ENCODE measurements around the gene ZFAND6. TPM values are rescaled to one million over a fixed set of nuclear protein-coding genes. Genes with fewer than 3 reads are reported as not detected.

Gene ZFAND6
- total RNA-seq, 1 donor from 2014 or later = 164 TPM

- no peaks in the 10 kb centered on the region for H3K27me3 ChIP-seq (ENCODE audit: control insufficient read depth in 3 of 3, insufficient read depth in 3 of 3, low read length in 3 of 3)
- no peak overlapping the region for H3K27ac ChIP-seq (ENCODE audit: low read depth, low read length)
- H3K4me1 ChIP-seq (ENCODE audit: control insufficient read depth in 3 of 3, insufficient read depth in 3 of 3, low read length in 3 of 3) = no peaks in the 10 kb centered on the region
- H3K36me3 ChIP-seq (ENCODE audit: control insufficient read depth in 3 of 3, insufficient read depth in 3 of 3, low read length in 3 of 3) = peaks cover 2 to 25% (median 23%) of the 10 kb centered on the region in 3 donors
- H3K9me3 ChIP-seq (ENCODE audit: control insufficient read depth in 3 of 3, low read length in 3 of 3) = no peaks in the 10 kb centered on the region
- no peak overlapping the region for H3K4me3 ChIP-seq (ENCODE audit: low read length in 3 of 3)
- no peak overlapping the region for H3K9ac ChIP-seq (ENCODE audit: low read depth in 1 of 3, low read length in 3 of 3)
Observed at GRCh38 chr15:80127911-80128310, 68.4 kb downstream of the ZFAND6 start.

DNA sequence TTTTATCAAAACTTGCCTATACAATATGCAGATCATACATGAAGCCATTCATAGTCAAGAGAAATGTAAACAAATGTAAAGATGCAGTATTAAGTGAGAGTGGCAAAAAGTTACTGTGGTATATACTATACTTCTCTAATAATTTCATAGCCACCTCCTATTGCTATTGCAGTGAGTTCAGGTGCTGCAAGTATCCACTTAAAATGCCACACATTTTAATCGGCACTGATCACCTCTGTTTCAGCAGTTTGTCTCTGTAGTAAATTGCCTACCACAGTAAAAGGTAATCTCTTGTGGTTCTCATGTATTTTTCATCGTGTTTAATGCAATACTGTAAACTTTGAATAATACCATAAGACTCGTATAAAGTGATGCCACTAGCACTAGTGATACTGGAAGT lies 72.9 kb downstream of the ZFAND6 start:
- no peak overlapping the region for H3K9ac ChIP-seq (ENCODE audit: low read depth in 1 of 3, low read length in 3 of 3)
- H3K27me3 ChIP-seq (ENCODE audit: control insufficient read depth in 3 of 3, insufficient read depth in 3 of 3, low read length in 3 of 3) = no peaks in the 10 kb centered on the region
- H3K4me3 ChIP-seq (ENCODE audit: low read length in 3 of 3) = no peak overlapping the region
- peaks cover 8 to 33% (median 13%) of the 10 kb centered on the region in 3 donors for H3K36me3 ChIP-seq (ENCODE audit: control insufficient read depth in 3 of 3, insufficient read depth in 3 of 3, low read length in 3 of 3)
- no peaks in the 10 kb centered on the region for H3K9me3 ChIP-seq (ENCODE audit: control insufficient read depth in 3 of 3, low read length in 3 of 3)
- no peaks in the 10 kb centered on the region for H3K4me1 ChIP-seq (ENCODE audit: control insufficient read depth in 3 of 3, insufficient read depth in 3 of 3, low read length in 3 of 3)
- no peak overlapping the region for H3K27ac ChIP-seq (ENCODE audit: low read depth, low read length)

DNA sequence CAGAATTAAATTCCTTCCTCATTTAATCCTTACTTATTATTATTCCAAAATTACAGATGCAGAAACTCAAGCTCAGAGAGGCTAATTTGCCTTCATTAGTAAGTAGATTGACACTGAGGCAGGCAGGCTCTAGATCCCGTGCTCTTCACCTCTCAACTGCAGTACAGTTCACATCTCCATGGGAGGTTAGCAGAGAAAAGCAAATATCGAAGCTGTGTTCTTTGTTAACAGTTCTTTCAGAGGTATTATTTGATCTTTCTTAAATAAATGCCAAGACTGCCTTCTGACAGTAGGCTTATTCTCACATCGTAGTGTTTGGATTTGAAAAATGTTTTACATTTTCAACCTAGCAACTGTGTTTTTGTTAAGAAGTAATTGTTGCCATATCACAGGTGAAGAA lies 77.4 kb downstream of the ZFAND6 start:
- Histone ChIP-seq H3K36me3 (ENCODE audit: control insufficient read depth in 3 of 3, insufficient read depth in 3 of 3, low read length in 3 of 3) (peaks cover 6 to 25% (median 9%) of the 10 kb centered on the region in 3 donors), H3K9ac (ENCODE audit: low read depth in 1 of 3, low read length in 3 of 3) (no peak overlapping the region), H3K4me1 (ENCODE audit: control insufficient read depth in 3 of 3, insufficient read depth in 3 of 3, low read length in 3 of 3) (no peaks in the 10 kb centered on the region), H3K27ac (ENCODE audit: low read depth, low read length) (no peak overlapping the region), H3K27me3 (ENCODE audit: control insufficient read depth in 3 of 3, insufficient read depth in 3 of 3, low read length in 3 of 3) (no peaks in the 10 kb centered on the region), H3K4me3 (ENCODE audit: low read length in 3 of 3) (no peak overlapping the region), H3K9me3 (ENCODE audit: control insufficient read depth in 3 of 3, low read length in 3 of 3) (no peaks in the 10 kb centered on the region)

DNA sequence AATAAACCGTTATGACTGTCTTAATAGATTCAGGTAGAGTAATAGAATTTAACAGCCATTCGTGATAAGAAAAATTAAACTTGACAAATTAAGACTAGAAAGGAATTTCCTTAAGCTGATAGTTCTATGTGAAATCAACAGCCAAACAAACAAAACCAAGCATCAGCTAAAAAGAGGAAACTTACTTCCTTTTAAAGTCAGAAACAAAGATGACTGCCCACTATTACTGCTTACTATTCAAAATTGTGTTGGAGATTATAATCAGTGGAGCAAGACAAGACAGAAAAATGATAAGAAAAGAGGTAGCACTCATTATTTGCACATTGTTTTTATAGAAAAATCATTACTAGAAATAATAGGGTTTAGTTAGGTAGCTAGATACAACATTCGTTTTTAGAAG lies 79.5 kb downstream of the ZFAND6 start:
- peaks cover 5 to 14% (median 6%) of the 10 kb centered on the region in 3 donors for H3K36me3 ChIP-seq (ENCODE audit: control insufficient read depth in 3 of 3, insufficient read depth in 3 of 3, low read length in 3 of 3)
- no peaks in the 10 kb centered on the region for H3K9me3 ChIP-seq (ENCODE audit: control insufficient read depth in 3 of 3, low read length in 3 of 3)
- no peaks in the 10 kb centered on the region for H3K4me1 ChIP-seq (ENCODE audit: control insufficient read depth in 3 of 3, insufficient read depth in 3 of 3, low read length in 3 of 3)
- H3K27ac ChIP-seq (ENCODE audit: low read depth, low read length) = no peak overlapping the region
- H3K4me3 ChIP-seq (ENCODE audit: low read length in 3 of 3) = no peak overlapping the region
- no peak overlapping the region for H3K9ac ChIP-seq (ENCODE audit: low read depth in 1 of 3, low read length in 3 of 3)
- no peaks in the 10 kb centered on the region for H3K27me3 ChIP-seq (ENCODE audit: control insufficient read depth in 3 of 3, insufficient read depth in 3 of 3, low read length in 3 of 3)

- Histone ChIP-seq H3K4me1 (ENCODE audit: control insufficient read depth in 3 of 3, insufficient read depth in 3 of 3, low read length in 3 of 3) (no peaks in the 10 kb centered on the region), H3K9me3 (ENCODE audit: control insufficient read depth in 3 of 3, low read length in 3 of 3) (no peaks in the 10 kb centered on the region), H3K9ac (ENCODE audit: low read depth in 1 of 3, low read length in 3 of 3) (no peak overlapping the region), H3K4me3 (ENCODE audit: low read length in 3 of 3) (no peak overlapping the region), H3K27me3 (ENCODE audit: control insufficient read depth in 3 of 3, insufficient read depth in 3 of 3, low read length in 3 of 3) (no peaks in the 10 kb centered on the region), H3K27ac (ENCODE audit: low read depth, low read length) (no peak overlapping the region), H3K36me3 (ENCODE audit: control insufficient read depth in 3 of 3, insufficient read depth in 3 of 3, low read length in 3 of 3) (peaks cover 0 to 8% (median 6%) of the 10 kb centered on the region in 3 donors)
Observed at GRCh38 chr15:80140909-80141308, 81.4 kb downstream of the ZFAND6 start.

DNA sequence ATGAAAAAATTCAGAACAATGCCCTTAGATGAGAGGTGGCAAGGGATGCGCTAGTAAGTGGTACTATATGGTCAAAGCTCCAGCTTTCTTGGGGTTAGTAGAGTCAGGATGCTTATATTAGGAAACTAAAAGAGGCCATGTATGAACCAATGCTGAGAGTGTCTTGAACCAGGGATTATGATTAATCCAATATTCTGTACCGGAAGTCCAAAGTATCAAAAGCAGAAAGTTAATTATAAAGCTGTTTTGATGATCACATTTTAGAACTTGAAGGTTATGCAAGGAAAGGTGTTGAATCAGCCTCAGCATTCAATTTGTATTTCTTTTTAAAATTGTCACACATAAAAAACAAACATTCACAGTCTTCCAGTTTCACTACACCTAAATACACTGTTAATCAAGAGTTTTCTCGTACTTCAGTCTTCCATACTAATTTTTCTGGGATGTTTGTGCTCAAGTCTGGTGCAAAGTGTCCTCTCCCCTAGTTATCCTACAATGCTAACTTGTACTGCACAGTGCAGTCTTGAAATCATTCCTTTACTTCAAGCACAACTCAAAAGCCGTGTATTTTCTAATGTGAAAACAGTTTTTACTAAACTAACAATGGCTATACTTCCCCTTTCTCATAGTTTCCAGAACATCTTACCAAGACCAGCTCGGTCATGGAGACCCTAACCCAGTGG lies 82.6 kb downstream of the ZFAND6 start:
- no peak overlapping the region for H3K4me3 ChIP-seq (ENCODE audit: low read length in 3 of 3)
- H3K4me1 ChIP-seq (ENCODE audit: control insufficient read depth in 3 of 3, insufficient read depth in 3 of 3, low read length in 3 of 3) = no peaks in the 10 kb centered on the region
- no peaks in the 10 kb centered on the region for H3K9me3 ChIP-seq (ENCODE audit: control insufficient read depth in 3 of 3, low read length in 3 of 3)
- H3K27ac ChIP-seq (ENCODE audit: low read depth, low read length) = no peak overlapping the region
- H3K9ac ChIP-seq (ENCODE audit: low read depth in 1 of 3, low read length in 3 of 3) = no peak overlapping the region
- no peaks in the 10 kb centered on the region for H3K27me3 ChIP-seq (ENCODE audit: control insufficient read depth in 3 of 3, insufficient read depth in 3 of 3, low read length in 3 of 3)
- peaks cover 0 to 3% (median 0%) of the 10 kb centered on the region in 3 donors for H3K36me3 ChIP-seq (ENCODE audit: control insufficient read depth in 3 of 3, insufficient read depth in 3 of 3, low read length in 3 of 3)

- Histone ChIP-seq H3K9ac (ENCODE audit: low read depth in 1 of 3, low read length in 3 of 3) (no peak overlapping the region), H3K36me3 (ENCODE audit: control insufficient read depth in 3 of 3, insufficient read depth in 3 of 3, low read length in 3 of 3) (no peaks in the 10 kb centered on the region), H3K4me3 (ENCODE audit: low read length in 3 of 3) (no peak overlapping the region), H3K9me3 (ENCODE audit: control insufficient read depth in 3 of 3, low read length in 3 of 3) (no peaks in the 10 kb centered on the region), H3K27me3 (ENCODE audit: control insufficient read depth in 3 of 3, insufficient read depth in 3 of 3, low read length in 3 of 3) (no peaks in the 10 kb centered on the region), H3K27ac (ENCODE audit: low read depth, low read length) (no peak overlapping the region), H3K4me1 (ENCODE audit: control insufficient read depth in 3 of 3, insufficient read depth in 3 of 3, low read length in 3 of 3) (no peaks in the 10 kb centered on the region)
Observed at GRCh38 chr15:80142646-80143045, 83.2 kb downstream of the ZFAND6 start.

DNA sequence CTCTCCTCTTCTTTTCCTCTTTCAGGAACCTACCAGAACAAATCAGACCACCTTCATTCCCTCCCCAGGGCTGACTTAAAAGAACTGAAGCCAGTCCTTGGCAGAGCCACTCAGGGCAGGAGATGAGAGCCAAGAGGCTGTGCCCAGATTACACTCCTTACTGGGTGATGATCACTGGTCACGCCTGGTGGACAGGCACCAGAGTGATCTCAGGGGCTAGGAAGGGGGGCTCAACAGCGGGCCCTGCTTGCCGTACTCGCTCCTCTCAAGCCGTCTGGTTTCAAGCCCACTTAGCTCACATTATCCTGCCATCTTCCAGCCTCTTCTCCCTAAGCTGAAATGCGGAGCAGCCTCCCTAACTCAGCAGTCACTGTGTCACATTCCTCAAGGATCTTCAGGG lies 91.7 kb downstream of the ZFAND6 start:
- no peaks in the 10 kb centered on the region for H3K36me3 ChIP-seq (ENCODE audit: control insufficient read depth in 3 of 3, insufficient read depth in 3 of 3, low read length in 3 of 3)
- peaks cover 28 to 47% (median 29%) of the 10 kb centered on the region in 3 donors for H3K4me1 ChIP-seq (ENCODE audit: control insufficient read depth in 3 of 3, insufficient read depth in 3 of 3, low read length in 3 of 3)
- H3K27ac ChIP-seq (ENCODE audit: low read depth, low read length) = peak overlapping the region; percentile 76
- no peaks in the 10 kb centered on the region for H3K27me3 ChIP-seq (ENCODE audit: control insufficient read depth in 3 of 3, insufficient read depth in 3 of 3, low read length in 3 of 3)
- H3K9ac ChIP-seq (ENCODE audit: low read depth in 1 of 3, low read length in 3 of 3) = peak overlapping the region; percentile 27 to 51 (median 42)
- peak overlapping the region; percentile 56 to 83 (median 79) for H3K4me3 ChIP-seq (ENCODE audit: low read length in 3 of 3)
- no peaks in the 10 kb centered on the region for H3K9me3 ChIP-seq (ENCODE audit: control insufficient read depth in 3 of 3, low read length in 3 of 3)

DNA sequence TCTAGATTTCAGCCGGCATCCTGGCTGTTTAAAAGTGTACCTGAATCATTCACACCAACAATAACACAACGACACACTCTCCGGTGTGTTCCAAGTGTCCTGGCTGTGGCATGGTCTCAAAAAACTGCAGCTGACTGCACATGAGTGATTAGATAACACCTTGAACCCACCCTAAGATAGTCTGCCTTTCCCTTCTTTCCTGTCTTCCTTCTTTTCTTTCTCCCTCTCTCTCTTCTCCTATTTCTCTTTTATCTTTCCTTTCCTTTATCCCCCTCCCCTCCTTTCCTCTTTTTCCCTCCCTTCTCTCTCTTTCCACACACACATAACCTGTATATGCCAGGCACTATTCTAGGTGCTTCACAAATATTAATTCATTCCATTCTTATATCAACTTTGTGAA lies 92.1 kb downstream of the ZFAND6 start:
- H3K27ac ChIP-seq (ENCODE audit: low read depth, low read length) = peak overlapping the region; percentile 76
- no peaks in the 10 kb centered on the region for H3K27me3 ChIP-seq (ENCODE audit: control insufficient read depth in 3 of 3, insufficient read depth in 3 of 3, low read length in 3 of 3)
- H3K36me3 ChIP-seq (ENCODE audit: control insufficient read depth in 3 of 3, insufficient read depth in 3 of 3, low read length in 3 of 3) = no peaks in the 10 kb centered on the region
- peak overlapping the region; percentile 56 to 83 (median 79) for H3K4me3 ChIP-seq (ENCODE audit: low read length in 3 of 3)
- H3K4me1 ChIP-seq (ENCODE audit: control insufficient read depth in 3 of 3, insufficient read depth in 3 of 3, low read length in 3 of 3) = peaks cover 28 to 47% (median 29%) of the 10 kb centered on the region in 3 donors
- no peaks in the 10 kb centered on the region for H3K9me3 ChIP-seq (ENCODE audit: control insufficient read depth in 3 of 3, low read length in 3 of 3)
- H3K9ac ChIP-seq (ENCODE audit: low read depth in 1 of 3, low read length in 3 of 3) = peak overlapping the region; percentile 27 to 51 (median 42)

DNA sequence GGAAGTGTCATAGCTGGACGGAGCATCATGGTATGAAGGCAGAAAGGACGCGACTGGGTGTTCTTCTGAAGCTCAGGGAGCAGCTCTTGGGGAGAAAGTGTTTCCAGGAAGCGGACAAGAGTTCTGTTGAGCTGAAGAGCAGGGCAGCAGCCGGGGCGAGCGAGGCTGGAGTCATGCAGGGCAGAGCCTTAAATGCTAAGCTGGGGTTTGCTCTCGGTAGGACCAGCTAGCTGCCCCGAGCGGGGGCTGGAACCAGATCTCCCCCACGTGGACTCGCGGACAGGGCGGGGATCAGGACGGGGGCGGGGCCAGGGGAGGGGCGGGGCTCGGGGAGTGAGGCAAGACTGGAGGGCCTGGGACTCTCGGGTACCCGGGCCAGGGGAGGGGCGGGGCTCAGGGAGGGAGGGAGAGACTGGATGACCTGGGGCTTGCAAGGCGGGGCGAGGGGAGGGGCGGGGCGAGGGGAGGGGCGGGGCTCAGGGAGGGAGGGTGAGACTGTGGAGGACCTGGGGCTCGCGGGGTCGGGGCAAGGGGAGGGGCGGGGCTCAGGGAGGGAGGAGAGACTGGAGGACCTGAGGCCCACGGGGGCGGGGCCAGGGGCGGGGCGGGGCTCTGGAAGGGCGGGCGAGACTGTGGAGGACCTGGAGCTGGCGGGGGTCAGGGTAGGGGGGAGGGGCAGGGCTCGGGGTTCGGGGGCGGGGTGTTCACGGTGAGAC lies 92.9 kb downstream of the ZFAND6 start:
- no peaks in the 10 kb centered on the region for H3K36me3 ChIP-seq (ENCODE audit: control insufficient read depth in 3 of 3, insufficient read depth in 3 of 3, low read length in 3 of 3)
- peaks cover 28 to 47% (median 29%) of the 10 kb centered on the region in 3 donors for H3K4me1 ChIP-seq (ENCODE audit: control insufficient read depth in 3 of 3, insufficient read depth in 3 of 3, low read length in 3 of 3)
- peak overlapping the region in 2 of 3 donors; percentile 70 to 71 for H3K9ac ChIP-seq (ENCODE audit: low read depth in 1 of 3, low read length in 3 of 3)
- no peaks in the 10 kb centered on the region for H3K9me3 ChIP-seq (ENCODE audit: control insufficient read depth in 3 of 3, low read length in 3 of 3)
- H3K27me3 ChIP-seq (ENCODE audit: control insufficient read depth in 3 of 3, insufficient read depth in 3 of 3, low read length in 3 of 3) = no peaks in the 10 kb centered on the region
- H3K27ac ChIP-seq (ENCODE audit: low read depth, low read length) = peak overlapping the region; percentile 76
- H3K4me3 ChIP-seq (ENCODE audit: low read length in 3 of 3) = peak overlapping the region; percentile 79 to 92 (median 85)
